LHCN-M2 (cell line): ENCODE results near the gene C19orf25. TPM values are rescaled to one million over a fixed set of nuclear protein-coding genes. Genes with fewer than 3 reads are reported as not detected.

ENCODE experiments used
- DNase-seq: peaks from one replicate; pipeline ENCODE4 v3.0.0-alpha.2; 2012; ENCODE audit warnings: low read depth
- total RNA-seq: library from RNA; depleted of rRNA; stranded (reverse); fragments of >200 nt; gene quantifications from 2 replicates; pipeline ENCODE4 v1.2.3, GENCODE V29; 2014

C19orf25 gene
- total RNA-seq, 1 experiment from 2014 or later, result 49.5 TPM

- DNase-seq, result no peak
Observed at GRCh38 chr19:1449467-1450442, 29.3 kb downstream of the C19orf25 start, which contains the start of gene APC2. TSS of gene APC2 (plus strand) at chr19:1450121. CDS start at chr19:1453002, 2,881 bp downstream.

- DNase-seq, result no peak
Observed at GRCh38 chr19:1447944-1448343, 31.1 kb downstream of the C19orf25 start.

- DNase-seq, result no peak
Observed at GRCh38 chr19:1447504-1447903, 31.5 kb downstream of the C19orf25 start.

GRCh38 chr19:1446713-1447481, 32.1 kb downstream of the C19orf25 start:
- no peak for DNase-seq

- no peak for DNase-seq
Observed at GRCh38 chr19:1445932-1446712, 32.9 kb downstream of the C19orf25 start.

GRCh38 chr19:1445185-1445931, 33.7 kb downstream of the C19orf25 start:
- peak; percentile 47 for DNase-seq

GRCh38 chr19:1441677-1442438, 37.2 kb downstream of the C19orf25 start:
- no peak for DNase-seq

- DNase-seq, result no peak
Observed at GRCh38 chr19:1441022-1441426, 38.0 kb downstream of the C19orf25 start.

- DNase-seq, result no peak
Observed at GRCh38 chr19:1440418-1440801, 38.6 kb downstream of the C19orf25 start.

- DNase-seq, result peak; percentile 50
Observed at GRCh38 chr19:1439525-1440417, 39.2 kb downstream of the C19orf25 start.

GRCh38 chr19:1438933-1439354, 40.1 kb downstream of the C19orf25 start:
- no peak for DNase-seq

GRCh38 chr19:1438035-1438932, 40.7 kb downstream of the C19orf25 start, which contains the start of gene RPS15:
TSS of gene RPS15 (plus strand) at chr19:1438396. CDS start at chr19:1438426, 30 bp downstream.
- DNase-seq, result peak; percentile 90

GRCh38 chr19:1437609-1438008, 41.4 kb downstream of the C19orf25 start:
- DNase-seq, result no peak

- DNase-seq, result no peak
Observed at GRCh38 chr19:1435378-1435989, 43.5 kb downstream of the C19orf25 start.

- no peak for DNase-seq
Observed at GRCh38 chr19:1434577-1435060, 44.4 kb downstream of the C19orf25 start.

GRCh38 chr19:1434040-1434366, 45.0 kb downstream of the C19orf25 start:
- DNase-seq, result no peak
